Panc1 (cell line): Measurements from ENCODE around the gene SIK3. TPM values are rescaled to one million over a fixed set of nuclear protein-coding genes. Genes with fewer than 3 reads are reported as not detected.

Source experiments
- ATAC-seq: fragments of 200-7000 bp; cut with Tn5 transposase; 2 replicates; pipeline ENCODE4 v1.9.1; 2020; ENCODE audit warnings: mild to moderate bottlenecking, moderate library complexity
- BruUV-seq: library from RNA; stranded (reverse); fragments of 400-500 nt; replicated peaks from 2 replicates; lab custom pipeline; 2021; lab: Mats Ljungman, UMichigan
- CTCF ChIA-PET: fragments of 300-600 bp; sonication (Branson Sonifier 250); formaldehyde crosslinking; loops from one replicate; lab custom pipeline; 2022; ENCODE audit warnings: antibody characterized with exemption; lab: Charles Lee
- POLR2A ChIA-PET: fragments of 300-600 bp; sonication (Branson Sonifier 250); formaldehyde crosslinking; loops from one replicate; lab custom pipeline; 2022; ENCODE audit warnings: antibody characterized with exemption; lab: Charles Lee
- DNase-seq: peaks from one replicate; pipeline ENCODE4 v3.0.0-alpha.2; 2010; ENCODE audit warnings: low read depth, low spot score
- H3K27ac ChIP-seq: 2 replicates; pipeline ENCODE4 v1.5.1; 2011; ENCODE audit warnings: mild to moderate bottlenecking, low read length, inconsistent platforms
- H3K27me3 ChIP-seq: fragments of 200-500 bp; sonication (Bioruptor generic); 2 replicates; pipeline ENCODE4 v1.6.0; 2014; ENCODE audit warnings: low read length, inconsistent platforms; ENCODE audit not compliant: control insufficient read depth, insufficient read depth
- H3K36me3 ChIP-seq: fragments of 200-500 bp; sonication (Bioruptor generic); 2 replicates; pipeline ENCODE4 v1.5.1; 2014; ENCODE audit warnings: inconsistent platforms, mild to moderate bottlenecking, low read length, moderate library complexity; ENCODE audit not compliant: control insufficient read depth, insufficient read depth
- H3K4me1 ChIP-seq: 2 replicates; pipeline ENCODE4 v1.5.1; 2011; ENCODE audit warnings: inconsistent platforms, mild to moderate bottlenecking, low read length, moderate library complexity; ENCODE audit not compliant: control insufficient read depth, insufficient read depth
- H3K4me3 ChIP-seq, 2 experiments: 2 replicates each; pipeline ENCODE4 v1.5.1; 2011 to 2012; ENCODE audit warnings: low read depth in 2 of 2, low read length in 2 of 2, mild to moderate bottlenecking in 2 of 2, inconsistent platforms in 1 of 2, moderate library complexity in 1 of 2
- H3K9me3 ChIP-seq: fragments of 200-500 bp; sonication (Bioruptor generic); 2 replicates; pipeline ENCODE4 v1.5.1; 2014; ENCODE audit warnings: low read depth, mild to moderate bottlenecking, inconsistent platforms, low read length, moderate library complexity; ENCODE audit not compliant: control insufficient read depth, insufficient read depth
- POLR2AphosphoS5 ChIP-seq: IDR thresholded peaks from 2 replicates; pipeline ENCODE4 v1.6.1; 2012; ENCODE audit warnings: mild to moderate bottlenecking, low read depth, low read length, moderate library complexity
- SIN3A ChIP-seq: IDR thresholded peaks from 2 replicates; pipeline ENCODE4 v1.6.1; 2012; ENCODE audit warnings: low read depth, mild to moderate bottlenecking, low read length, moderate library complexity, borderline replicate concordance; ENCODE audit not compliant: insufficient read depth
- TCF7L2 ChIP-seq: IDR thresholded peaks from 2 replicates; pipeline ENCODE4 v1.6.1; 2011; ENCODE audit warnings: mild to moderate bottlenecking, low read depth, low read length, inconsistent platforms
- in situ Hi-C: cut with HindIII; loops from 2 replicates; pipeline ENCODE4 v1.10.0; 2016; ENCODE audit warnings: low sequenced_read_pairs, low pct_unique_long_range_greater_than_20kb
- intact Hi-C: fragments of 100-400 bp; cut with micrococcal nuclease; formaldehyde crosslinking; loops from one replicate; pipeline ENCODE4 v1.10.0; 2022; ENCODE audit not compliant: unreplicated experiment
- total RNA-seq: library from RNA; stranded (reverse); gene quantifications from one replicate; pipeline ENCODE4 v1.2.1, GENCODE V29; 2021; ENCODE audit not compliant: unreplicated experiment
- TF ChIP-seq, protein P1 (sequence below), 2 experiments: IDR thresholded peaks; 2 replicates each; pipeline ENCODE4 v1.6.1; 2011 to 2012; ENCODE audit warnings: low read depth in 2 of 2, control low read depth in 1 of 2, low read length in 1 of 2, mild to moderate bottlenecking in 1 of 2, moderate library complexity in 1 of 2; ENCODE audit not compliant: insufficient read depth in 1 of 2
- TF ChIP-seq, protein P2 (sequence below): fragments of 450-650 bp; IDR thresholded peaks from 2 replicates; pipeline ENCODE4 v1.5.1; 2017; ENCODE audit warnings: mild to moderate bottlenecking

Gene SIK3
- total RNA-seq, 1 experiment from 2014 or later = 39.7 TPM

DNA sequence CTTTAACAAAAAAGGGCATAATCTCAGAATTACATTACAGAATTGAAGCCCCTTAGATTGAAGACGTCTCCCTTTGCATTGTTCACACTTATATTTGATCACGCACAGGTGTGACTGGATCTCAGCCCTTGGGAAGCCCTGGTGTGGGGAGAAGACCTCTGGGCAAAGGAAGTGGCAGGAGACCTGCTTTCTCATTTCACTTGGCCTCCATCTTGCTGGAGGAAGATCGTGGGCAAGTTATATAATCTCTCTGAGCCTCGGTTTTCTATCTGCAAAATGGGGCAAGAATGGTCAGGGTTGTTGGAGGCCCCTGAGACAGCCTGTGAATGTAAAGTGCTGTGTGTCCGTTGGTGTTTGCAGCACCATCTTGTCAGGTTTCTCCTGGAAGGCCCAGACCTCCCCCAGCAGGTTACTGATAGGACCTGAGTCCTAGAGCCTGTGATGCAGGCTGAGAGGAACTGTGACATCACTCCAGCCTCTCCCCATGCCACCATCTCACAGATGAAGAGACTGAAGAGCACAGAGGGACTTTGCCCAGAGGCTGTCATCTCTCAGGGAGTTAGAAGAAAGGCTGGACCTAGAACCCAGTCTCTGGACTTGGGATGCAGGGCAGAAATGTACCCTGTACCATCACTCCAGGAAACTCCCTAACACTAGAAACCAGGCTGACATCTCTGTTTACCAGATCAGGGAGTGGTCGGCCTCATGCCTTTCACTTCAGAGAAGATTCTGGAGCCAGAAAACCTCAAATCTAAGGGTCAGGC lies 259.7 kb downstream of the SIK3 start:
- no peak for TF ChIP-seq POLR2AphosphoS5
- TF ChIP-seq, protein P1, sequence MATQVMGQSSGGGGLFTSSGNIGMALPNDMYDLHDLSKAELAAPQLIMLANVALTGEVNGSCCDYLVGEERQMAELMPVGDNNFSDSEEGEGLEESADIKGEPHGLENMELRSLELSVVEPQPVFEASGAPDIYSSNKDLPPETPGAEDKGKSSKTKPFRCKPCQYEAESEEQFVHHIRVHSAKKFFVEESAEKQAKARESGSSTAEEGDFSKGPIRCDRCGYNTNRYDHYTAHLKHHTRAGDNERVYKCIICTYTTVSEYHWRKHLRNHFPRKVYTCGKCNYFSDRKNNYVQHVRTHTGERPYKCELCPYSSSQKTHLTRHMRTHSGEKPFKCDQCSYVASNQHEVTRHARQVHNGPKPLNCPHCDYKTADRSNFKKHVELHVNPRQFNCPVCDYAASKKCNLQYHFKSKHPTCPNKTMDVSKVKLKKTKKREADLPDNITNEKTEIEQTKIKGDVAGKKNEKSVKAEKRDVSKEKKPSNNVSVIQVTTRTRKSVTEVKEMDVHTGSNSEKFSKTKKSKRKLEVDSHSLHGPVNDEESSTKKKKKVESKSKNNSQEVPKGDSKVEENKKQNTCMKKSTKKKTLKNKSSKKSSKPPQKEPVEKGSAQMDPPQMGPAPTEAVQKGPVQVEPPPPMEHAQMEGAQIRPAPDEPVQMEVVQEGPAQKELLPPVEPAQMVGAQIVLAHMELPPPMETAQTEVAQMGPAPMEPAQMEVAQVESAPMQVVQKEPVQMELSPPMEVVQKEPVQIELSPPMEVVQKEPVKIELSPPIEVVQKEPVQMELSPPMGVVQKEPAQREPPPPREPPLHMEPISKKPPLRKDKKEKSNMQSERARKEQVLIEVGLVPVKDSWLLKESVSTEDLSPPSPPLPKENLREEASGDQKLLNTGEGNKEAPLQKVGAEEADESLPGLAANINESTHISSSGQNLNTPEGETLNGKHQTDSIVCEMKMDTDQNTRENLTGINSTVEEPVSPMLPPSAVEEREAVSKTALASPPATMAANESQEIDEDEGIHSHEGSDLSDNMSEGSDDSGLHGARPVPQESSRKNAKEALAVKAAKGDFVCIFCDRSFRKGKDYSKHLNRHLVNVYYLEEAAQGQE (IDR thresholded peaks at IDR 0.05; ENCODE audit: insufficient read depth in 1 of 2, low read depth in 2 of 2, low read length in 1 of 2) = no peak
- TF ChIP-seq, protein P2, sequence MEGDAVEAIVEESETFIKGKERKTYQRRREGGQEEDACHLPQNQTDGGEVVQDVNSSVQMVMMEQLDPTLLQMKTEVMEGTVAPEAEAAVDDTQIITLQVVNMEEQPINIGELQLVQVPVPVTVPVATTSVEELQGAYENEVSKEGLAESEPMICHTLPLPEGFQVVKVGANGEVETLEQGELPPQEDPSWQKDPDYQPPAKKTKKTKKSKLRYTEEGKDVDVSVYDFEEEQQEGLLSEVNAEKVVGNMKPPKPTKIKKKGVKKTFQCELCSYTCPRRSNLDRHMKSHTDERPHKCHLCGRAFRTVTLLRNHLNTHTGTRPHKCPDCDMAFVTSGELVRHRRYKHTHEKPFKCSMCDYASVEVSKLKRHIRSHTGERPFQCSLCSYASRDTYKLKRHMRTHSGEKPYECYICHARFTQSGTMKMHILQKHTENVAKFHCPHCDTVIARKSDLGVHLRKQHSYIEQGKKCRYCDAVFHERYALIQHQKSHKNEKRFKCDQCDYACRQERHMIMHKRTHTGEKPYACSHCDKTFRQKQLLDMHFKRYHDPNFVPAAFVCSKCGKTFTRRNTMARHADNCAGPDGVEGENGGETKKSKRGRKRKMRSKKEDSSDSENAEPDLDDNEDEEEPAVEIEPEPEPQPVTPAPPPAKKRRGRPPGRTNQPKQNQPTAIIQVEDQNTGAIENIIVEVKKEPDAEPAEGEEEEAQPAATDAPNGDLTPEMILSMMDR = no peak
- no peak for TF ChIP-seq TCF7L2
- TF ChIP-seq SIN3A = no peak
- H3K9me3 ChIP-seq = no peaks in the 10 kb centered on the region
- H3K36me3 ChIP-seq = no peaks in the 10 kb centered on the region
- ChIA-PET POLR2A (no interaction called here), CTCF (interaction anchor here (0.6 to 1.1 kb wide), 2 partner anchors 48 to 96 kb away, joined by 3 read pairs; no protein-coding TSS in a partner anchor)
- ATAC-seq (no peak), DNase-seq (no peak)
- peaks cover 4% of the 10 kb centered on the region; the same call in 1 of the 2 replicates for H3K4me1 ChIP-seq
- no peaks in the 10 kb centered on the region for H3K27me3 ChIP-seq
- in situ Hi-C loops = no loop called here
- no peak overlapping the region for H3K27ac ChIP-seq
- no TSS peak for BruUV-seq
- intact Hi-C loops = loop anchor here (5.0 kb wide), 1 partner anchor 46 kb away; the partner anchor contains the start of gene APOA5
- H3K4me3 ChIP-seq = no peak overlapping the region

DNA sequence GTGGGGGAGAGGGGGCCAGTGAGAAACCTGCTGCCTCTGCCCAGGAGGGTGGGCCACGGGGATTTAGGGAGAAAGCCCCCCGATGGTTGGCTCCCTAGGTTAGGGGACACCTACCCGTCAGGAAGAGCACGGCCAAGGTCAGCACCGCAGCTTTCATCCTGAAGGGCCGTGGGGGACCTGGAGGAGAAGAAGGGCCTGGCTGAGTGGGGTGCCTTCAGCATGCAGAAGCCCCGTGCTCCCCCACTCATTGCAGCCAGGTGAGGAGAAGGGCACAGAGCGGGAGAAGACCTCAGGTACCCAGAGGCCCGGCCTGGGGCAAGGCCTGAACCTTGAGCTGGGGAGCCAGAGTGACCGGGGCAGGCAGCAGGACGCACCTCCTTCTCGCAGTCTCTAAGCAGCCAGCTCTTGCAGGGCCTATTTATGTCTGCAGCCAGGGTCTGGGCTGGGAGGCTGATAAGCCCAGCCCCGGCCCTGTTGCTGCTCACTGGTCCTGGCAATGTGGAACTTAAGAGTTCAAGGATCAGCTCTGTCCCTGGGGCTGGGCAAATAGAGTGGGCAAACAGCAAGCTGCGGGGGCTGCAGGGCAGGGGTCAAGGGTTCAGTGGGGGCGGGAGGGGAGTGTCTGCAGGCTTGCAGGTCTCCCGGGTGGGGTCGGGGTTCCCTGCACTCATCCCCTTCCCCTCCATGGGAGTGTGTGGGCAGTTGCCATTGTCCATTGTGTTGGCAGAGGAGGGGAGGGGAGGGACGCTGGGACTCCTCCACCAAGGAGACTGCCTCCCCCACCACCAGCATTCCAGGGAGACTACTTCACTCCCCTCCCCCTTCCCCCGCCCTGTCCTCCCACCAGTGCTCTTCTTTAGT lies 260.8 kb downstream of the SIK3 start, which contains the start of gene APOA1:
APOA1 (minus strand) TSS at position 392 of the 861 bp plus-strand sequence; CDS start at position 157, 235 bp downstream.
- no peak for TF ChIP-seq SIN3A
- TF ChIP-seq, protein P1 (IDR thresholded peaks at IDR 0.05; ENCODE audit: insufficient read depth in 1 of 2, low read depth in 2 of 2, low read length in 1 of 2) = no peak
- no peak for TF ChIP-seq POLR2AphosphoS5
- TF ChIP-seq, protein P2 = no peak
- no peak for TF ChIP-seq TCF7L2
- no peaks in the 10 kb centered on the region for H3K36me3 ChIP-seq
- ChIA-PET CTCF (interaction anchor here (0.5 to 3.0 kb wide), 2 partner anchors 47 to 268 kb away, joined by 3 to 76 read pairs; partner anchors contain the start of gene APOA5), POLR2A (no interaction called here)
- no TSS peak for BruUV-seq
- intact Hi-C loops = loop anchor here (5.0 kb wide), 1 partner anchor 45 kb away; the partner anchor contains the start of gene APOA5
- DNase-seq (no peak), ATAC-seq (no peak)
- no peaks in the 10 kb centered on the region for H3K9me3 ChIP-seq
- H3K4me3 ChIP-seq = no peak within 1 kb of the TSS
- H3K27ac ChIP-seq = no peak within 1 kb of the TSS
- H3K4me1 ChIP-seq = peaks cover 4% of the 10 kb centered on the region; the same call in 1 of the 2 replicates
- in situ Hi-C loops = no loop called here
- no peaks in the 10 kb centered on the region for H3K27me3 ChIP-seq
